SH-SY5Y (cell line): ENCODE results near the gene UFSP2.

Source experiments
- GATA2 ChIP-seq: IDR thresholded peaks from 2 replicates; pipeline ENCODE4 v1.6.1; 2011; ENCODE audit warnings: mild to moderate bottlenecking, low read depth, low read length
- GATA3 ChIP-seq: IDR thresholded peaks from 2 replicates; pipeline ENCODE4 v1.6.1; 2011; ENCODE audit warnings: low read depth, mild to moderate bottlenecking, low read length, moderate library complexity

- TF ChIP-seq GATA2 (no peak), GATA3 (no peak)
Observed at GRCh38 chr4:185351691-185352090, 74.1 kb downstream of the UFSP2 start.
